Mesenchymal stem cell (in vitro differentiated cells and primary cell): ENCODE data around the gene HAUS1.
A peak's percentile ranks its signal among the peaks of the same experiment; 100 is the strongest.

Experiments
- DNase-seq: peaks from one replicate; pipeline ENCODE4 v3.0.0-alpha.2; 2013
- H2AFZ ChIP-seq: one replicate; pipeline ENCODE4 v1.6.1; 2013; ENCODE audit warnings: low read depth, mild to moderate bottlenecking, control low read depth, inconsistent platforms, low read length, moderate library complexity
- H2AK5ac ChIP-seq: 2 replicates; pipeline ENCODE4 v1.6.1; 2013; ENCODE audit warnings: low read length, moderate library complexity, mild to moderate bottlenecking, inconsistent platforms; ENCODE audit not compliant: severe bottlenecking
- H2BK120ac ChIP-seq: one replicate; pipeline ENCODE4 v1.6.1; 2013; ENCODE audit warnings: low read depth, mild to moderate bottlenecking, inconsistent platforms, low read length, moderate library complexity
- H2BK12ac ChIP-seq, 2 experiments: one replicate each; pipeline ENCODE4 v1.6.1; 2013; ENCODE audit warnings: inconsistent platforms in 2 of 2, low read length in 2 of 2, mild to moderate bottlenecking in 2 of 2, moderate library complexity in 2 of 2, control low read depth in 1 of 2
- H2BK15ac ChIP-seq: one replicate; pipeline ENCODE4 v1.6.1; 2013; ENCODE audit warnings: mild to moderate bottlenecking, low read depth, inconsistent platforms; ENCODE audit not compliant: poor library complexity, severe bottlenecking
- H2BK5ac ChIP-seq: 2 replicates; pipeline ENCODE4 v1.6.1; 2013; ENCODE audit warnings: low read depth, mild to moderate bottlenecking, low read length, control low read depth, inconsistent platforms; ENCODE audit not compliant: poor library complexity, severe bottlenecking
- H3K14ac ChIP-seq, 2 experiments: one replicate each; pipeline ENCODE4 v1.6.1; 2013; ENCODE audit warnings: inconsistent platforms in 2 of 2, low read length in 2 of 2, control low read depth in 1 of 2, mild to moderate bottlenecking in 1 of 2, moderate library complexity in 1 of 2
- H3K18ac ChIP-seq, 2 experiments: one replicate each; pipeline ENCODE4 v1.6.1; 2013; ENCODE audit warnings: inconsistent platforms in 2 of 2, low read length in 2 of 2, control low read depth in 1 of 2, low read depth in 1 of 2, mild to moderate bottlenecking in 1 of 2
- H3K23ac ChIP-seq, 2 experiments: one replicate each; pipeline ENCODE4 v1.6.1; 2013; ENCODE audit warnings: inconsistent platforms in 2 of 2, low read length in 2 of 2, mild to moderate bottlenecking in 2 of 2, moderate library complexity in 2 of 2, control low read depth in 1 of 2
- H3K27ac ChIP-seq: 2 replicates; pipeline ENCODE4 v1.5.1; 2013; ENCODE audit warnings: mild to moderate bottlenecking, moderate library complexity, low read length, control low read depth, inconsistent platforms; ENCODE audit not compliant: poor library complexity, severe bottlenecking
- H3K27me3 ChIP-seq, 2 experiments: 2 replicates each; pipeline versions ENCODE4 v1.6.1 to v1.7.0; 2013; ENCODE audit warnings: low read length in 2 of 2, mild to moderate bottlenecking in 2 of 2, moderate library complexity in 2 of 2, control low read depth in 1 of 2, inconsistent platforms in 1 of 2; ENCODE audit not compliant: control insufficient read depth in 1 of 2, insufficient read depth in 1 of 2
- H3K36me3 ChIP-seq, 2 experiments: 2 replicates each; pipeline versions ENCODE4 v1.6.1 to v1.7.0; 2013; ENCODE audit warnings: low read length in 2 of 2, control low read depth in 1 of 2, inconsistent platforms in 1 of 2, low read depth in 1 of 2, mild to moderate bottlenecking in 1 of 2; ENCODE audit not compliant: insufficient read depth in 2 of 2, control insufficient read depth in 1 of 2
- H3K4ac ChIP-seq, 2 experiments: one replicate each; pipeline ENCODE4 v1.6.1; 2013; ENCODE audit warnings: inconsistent platforms in 2 of 2, low read length in 2 of 2, mild to moderate bottlenecking in 2 of 2, moderate library complexity in 2 of 2, control low read depth in 1 of 2, low read depth in 1 of 2
- H3K4me1 ChIP-seq: 2 replicates; pipeline ENCODE4 v1.6.1; 2013; ENCODE audit warnings: low read depth, low read length, control low read depth; ENCODE audit not compliant: control insufficient read depth, insufficient read depth
- H3K4me2 ChIP-seq: 2 replicates; pipeline ENCODE4 v1.6.1; 2013; ENCODE audit warnings: low read length, mild to moderate bottlenecking, inconsistent platforms; ENCODE audit not compliant: poor library complexity, severe bottlenecking
- H3K4me3 ChIP-seq, 2 experiments: 2 replicates each; pipeline versions ENCODE4 v1.5.1 to v1.7.0; 2013; ENCODE audit warnings: low read length in 2 of 2, mild to moderate bottlenecking in 2 of 2, control low read depth in 1 of 2, low read depth in 1 of 2; ENCODE audit not compliant: insufficient read depth in 1 of 2
- H3K79me1 ChIP-seq: replicated peaks from 2 replicates; pipeline ENCODE4 v1.6.1; 2013; ENCODE audit warnings: mild to moderate bottlenecking, control low read depth, low read length, inconsistent platforms; ENCODE audit not compliant: poor library complexity, severe bottlenecking
- H3K9ac ChIP-seq: 2 replicates; pipeline ENCODE4 v1.7.0; 2013; ENCODE audit warnings: mild to moderate bottlenecking, low read length, moderate library complexity
- H3K9me3 ChIP-seq: 2 replicates; pipeline ENCODE4 v1.7.0; 2013; ENCODE audit warnings: mild to moderate bottlenecking, low read length; ENCODE audit not compliant: control insufficient read depth
- H4K8ac ChIP-seq: one replicate; pipeline ENCODE4 v1.6.1; 2013; ENCODE audit warnings: inconsistent platforms, mild to moderate bottlenecking, low read length, moderate library complexity
- H4K91ac ChIP-seq: one replicate; pipeline ENCODE4 v1.6.1; 2013; ENCODE audit warnings: mild to moderate bottlenecking, low read length, inconsistent platforms
- whole genome bisulfite sequencing: methylation state at CpG from one replicate; pipeline ENCODE4 v1.1.7; 2013; ENCODE audit warnings: mixed read lengths; 5-methylcytosine and 5-hydroxymethylcytosine counted together

HAUS1 gene

GRCh38 chr18:46070815-46071652, 33.2 kb upstream of the HAUS1 start:
- H2BK5ac ChIP-seq = no peak overlapping the region
- 54% methylated on average over 10 of the region's 13 CpGs for WGBS

GRCh38 chr18:46071653-46072375, 32.4 kb upstream of the HAUS1 start, which contains the start of gene PSTPIP2:
Gene PSTPIP2, minus strand, starts transcription at chr18:46072260. Its CDS starts 72 bp downstream, at chr18:46072188.
- Histone ChIP-seq H3K23ac (peak within 1 kb of the TSS in 1 of 2 experiments; percentile 57), H3K4me1 (peaks cover 22% of the 10 kb centered on the region), H3K27ac (no peak within 1 kb of the TSS), H3K4me2 (peak within 1 kb of the TSS; percentile 95), H3K27me3 (no peaks in the 10 kb centered on the region), H3K9me3 (no peaks in the 10 kb centered on the region), H3K9ac (peak within 1 kb of the TSS; percentile 89), H4K8ac (peak within 1 kb of the TSS; percentile 84), H3K36me3 (no peaks in the 10 kb centered on the region), H4K91ac (peak within 1 kb of the TSS; percentile 92), H3K4me3 (peak within 1 kb of the TSS; percentile 79 to 91), H3K14ac (peak within 1 kb of the TSS; percentile 80 to 95), H2BK12ac (peak within 1 kb of the TSS in 1 of 2 experiments; percentile 47), H3K79me1 (peaks cover 22% of the 10 kb centered on the region), H2BK15ac (peak within 1 kb of the TSS; percentile 76), H2AK5ac (peak within 1 kb of the TSS; percentile 59), H2BK5ac (no peak within 1 kb of the TSS), H2AFZ (peak within 1 kb of the TSS; percentile 87), H3K4ac (peak within 1 kb of the TSS; percentile 9 to 25), H2BK120ac (no peak within 1 kb of the TSS), H3K18ac (peak within 1 kb of the TSS; percentile 40 to 80)
- WGBS = under 1% methylated on average over 68 of the region's 75 CpGs
- DNase-seq = peak; percentile 66

More at GRCh38 chr18:46070815-46071652, 33.2 kb upstream of the HAUS1 start:
- H4K8ac ChIP-seq = peak overlapping the region; percentile 84
- H4K91ac ChIP-seq = no peak overlapping the region
- peak overlapping the region; percentile 59 for H2AK5ac ChIP-seq
- no peak overlapping the region for H3K27ac ChIP-seq
- no peak overlapping the region for H2BK15ac ChIP-seq
- no peaks in the 10 kb centered on the region for H3K9me3 ChIP-seq
- H3K4me1 ChIP-seq = peaks cover 22% of the 10 kb centered on the region
- H2BK12ac ChIP-seq = peak overlapping the region in 1 of 2 experiments; percentile 47
- H3K18ac ChIP-seq = peak overlapping the region in 1 of 2 experiments; percentile 40
- H2BK120ac ChIP-seq = no peak overlapping the region
- peak overlapping the region; percentile 89 for H3K9ac ChIP-seq
- peak overlapping the region; percentile 79 to 91 for H3K4me3 ChIP-seq
- peaks cover 25% of the 10 kb centered on the region for H3K79me1 ChIP-seq
- peak overlapping the region; percentile 87 for H2AFZ ChIP-seq
- peak overlapping the region in 1 of 2 experiments; percentile 72 for H3K14ac ChIP-seq
- peak overlapping the region; percentile 95 for H3K4me2 ChIP-seq
- no peak for DNase-seq
- peak overlapping the region in 1 of 2 experiments; percentile 57 for H3K23ac ChIP-seq
- no peaks in the 10 kb centered on the region for H3K27me3 ChIP-seq
- peak overlapping the region in 1 of 2 experiments; percentile 25 for H3K4ac ChIP-seq
- H3K36me3 ChIP-seq = peaks cover 3% of the 10 kb centered on the region in 2 experiments

DNA sequence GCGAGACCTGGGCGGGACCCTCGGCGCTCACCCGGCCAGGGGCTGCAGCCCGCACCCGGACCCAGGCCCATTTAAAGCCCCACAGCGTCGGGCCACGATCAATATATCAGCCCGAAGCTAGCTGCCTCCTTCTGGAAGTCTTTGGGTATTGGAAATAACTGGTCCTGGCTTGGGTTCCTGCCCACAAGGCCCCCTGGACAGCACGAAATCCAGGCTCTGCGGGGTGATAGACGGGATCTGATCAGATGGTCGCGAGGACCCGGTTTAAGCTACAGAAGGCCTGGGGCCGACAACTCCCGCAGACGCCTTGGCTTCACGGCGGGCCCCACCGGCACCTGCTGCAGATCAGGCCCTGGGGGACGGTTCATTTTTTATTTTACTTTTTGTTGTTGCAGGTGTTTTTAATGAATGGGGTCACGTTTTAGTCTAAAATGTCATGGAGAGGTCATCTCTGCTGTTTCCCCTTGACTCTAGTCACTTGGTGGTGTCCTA, 31.8 kb upstream of the HAUS1 start:
- Histone ChIP-seq H3K4me2 (peak overlapping the region; percentile 95), H3K14ac (no peak overlapping the region), H3K4me3 (peak overlapping the region; percentile 79 to 91), H4K8ac (no peak overlapping the region), H4K91ac (no peak overlapping the region), H3K18ac (peak overlapping the region in 1 of 2 experiments; percentile 40), H3K4ac (no peak overlapping the region), H3K36me3 (peaks cover under 1 to 6% of the 10 kb centered on the region in 2 experiments), H2BK5ac (no peak overlapping the region), H2BK15ac (no peak overlapping the region), H3K9ac (peak overlapping the region; percentile 89), H2AK5ac (no peak overlapping the region), H2BK120ac (no peak overlapping the region), H2BK12ac (no peak overlapping the region), H3K27me3 (no peaks in the 10 kb centered on the region), H3K4me1 (peaks cover 22% of the 10 kb centered on the region), H2AFZ (peak overlapping the region; percentile 47), H3K9me3 (no peaks in the 10 kb centered on the region), H3K27ac (no peak overlapping the region), H3K79me1 (peaks cover 22% of the 10 kb centered on the region), H3K23ac (no peak overlapping the region)
- WGBS = 11% methylated on average over 23 of the region's 25 CpGs
- DNase-seq = no peak
